Right lobe of liver (tissue), 4 donors: ENCODE results near the gene CASKIN1.

ENCODE experiments used
- POLR2A ChIP-seq: fragments of 450-650 bp; IDR thresholded peaks from one replicate; pipeline ENCODE4 v1.6.1; 2017; ENCODE audit warnings: antibody characterized with exemption, mild to moderate bottlenecking
- TF ChIP-seq, protein P1 (sequence below), 4 donors: fragments of 200-600 bp in 3 of 4; fragments of 450-650 bp in 1 of 4; IDR thresholded peaks; one replicate each; pipeline versions ENCODE4 v1.5.1 to v1.8.0; 2016 to 2022; ENCODE audit warnings: antibody characterized with exemption in 4 of 4, mild to moderate bottlenecking in 2 of 4
- donor health status: DM: no; HTN: no; CAD: no.
- donor health status: DM: no; HTN: no; CAD: no.
- donor health status: DM: no; HTN: yes; CAD: no.

- TF ChIP-seq, protein P1, sequence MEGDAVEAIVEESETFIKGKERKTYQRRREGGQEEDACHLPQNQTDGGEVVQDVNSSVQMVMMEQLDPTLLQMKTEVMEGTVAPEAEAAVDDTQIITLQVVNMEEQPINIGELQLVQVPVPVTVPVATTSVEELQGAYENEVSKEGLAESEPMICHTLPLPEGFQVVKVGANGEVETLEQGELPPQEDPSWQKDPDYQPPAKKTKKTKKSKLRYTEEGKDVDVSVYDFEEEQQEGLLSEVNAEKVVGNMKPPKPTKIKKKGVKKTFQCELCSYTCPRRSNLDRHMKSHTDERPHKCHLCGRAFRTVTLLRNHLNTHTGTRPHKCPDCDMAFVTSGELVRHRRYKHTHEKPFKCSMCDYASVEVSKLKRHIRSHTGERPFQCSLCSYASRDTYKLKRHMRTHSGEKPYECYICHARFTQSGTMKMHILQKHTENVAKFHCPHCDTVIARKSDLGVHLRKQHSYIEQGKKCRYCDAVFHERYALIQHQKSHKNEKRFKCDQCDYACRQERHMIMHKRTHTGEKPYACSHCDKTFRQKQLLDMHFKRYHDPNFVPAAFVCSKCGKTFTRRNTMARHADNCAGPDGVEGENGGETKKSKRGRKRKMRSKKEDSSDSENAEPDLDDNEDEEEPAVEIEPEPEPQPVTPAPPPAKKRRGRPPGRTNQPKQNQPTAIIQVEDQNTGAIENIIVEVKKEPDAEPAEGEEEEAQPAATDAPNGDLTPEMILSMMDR (IDR thresholded peaks at IDR 0.05), result no peak
- TF ChIP-seq POLR2A, result no peak
Observed at GRCh38 chr16:2180461-2180860, 15.9 kb downstream of the CASKIN1 start.
